Measurements from ENCODE around the gene PRSS36.

- TF ChIP-seq CTCF (IDR thresholded peaks at IDR 0.05; ENCODE audit: low read depth, low read length, poor library complexity, severe bottlenecking): no peak
- no peak for TF ChIP-seq EZH2phosphoT487 (IDR thresholded peaks at IDR 0.05; ENCODE audit: borderline replicate concordance, low read length)
Observed at GRCh38 chr16:31134625-31135534, 15.0 kb downstream of the PRSS36 start.
